Keratinocyte (primary cell): ENCODE data around the gene LRRC58. TPM values are rescaled to one million over a fixed set of nuclear protein-coding genes. Genes with fewer than 3 reads are reported as not detected.

ENCODE experiments used
- DNase-seq: peaks from one replicate; pipeline ENCODE4 v3.0.0-alpha.2; 2011; ENCODE audit warnings: low read depth, missing footprints, low spot score
- FAIRE-seq: peaks from 2 replicates; lab custom pipeline; 2011; peaks lifted over from hg19 to GRCh38; lab: Jason Lieb, UNC
- H2AFZ ChIP-seq: 2 replicates; pipeline ENCODE4 v1.6.0; 2012; ENCODE audit warnings: low read length, control low read depth, inconsistent platforms; ENCODE audit not compliant: control insufficient read depth
- H3K27ac ChIP-seq: 2 replicates; pipeline ENCODE4 v1.5.1; 2011; ENCODE audit warnings: low read length; ENCODE audit not compliant: control insufficient read depth, insufficient read depth
- H3K27me3 ChIP-seq: 3 replicates; pipeline ENCODE4 v1.6.0; 2011; ENCODE audit warnings: low read length; ENCODE audit not compliant: control insufficient read depth, insufficient read depth; ENCODE audit errors: extremely low read depth
- H3K36me3 ChIP-seq, 2 experiments: 2 replicates in 1 of 2; 3 replicates in 1 of 2; pipeline ENCODE4 v1.5.1; 2011; ENCODE audit warnings: low read length in 2 of 2, mild to moderate bottlenecking in 1 of 2; ENCODE audit not compliant: control insufficient read depth in 2 of 2, insufficient read depth in 2 of 2; ENCODE audit errors: extremely low read depth in 1 of 2
- H3K4me1 ChIP-seq: 3 replicates; pipeline ENCODE4 v1.5.1; 2011; ENCODE audit warnings: low read length; ENCODE audit not compliant: control insufficient read depth, insufficient read depth; ENCODE audit errors: extremely low read depth
- H3K4me2 ChIP-seq: 3 replicates; pipeline ENCODE4 v1.6.0; 2011; ENCODE audit warnings: low read depth, low read length; ENCODE audit not compliant: control insufficient read depth, insufficient read depth; ENCODE audit errors: extremely low read depth
- H3K4me3 ChIP-seq, 3 experiments: fragments of 200-600 bp in 1 of 3; sonication (generic) in 1 of 3; 2 replicates in 2 of 3; 3 replicates in 1 of 3; pipeline ENCODE4 v1.5.1; 2011 to 2016; ENCODE audit warnings: low read length in 3 of 3, mild to moderate bottlenecking in 3 of 3, control low read depth in 2 of 3, inconsistent platforms in 1 of 3, low read depth in 1 of 3, mixed read lengths in 1 of 3, mixed run types in 1 of 3, moderate library complexity in 1 of 3; ENCODE audit not compliant: control insufficient read depth in 2 of 3, insufficient read depth in 2 of 3; ENCODE audit errors: extremely low read depth in 1 of 3
- H3K79me2 ChIP-seq: 2 replicates; pipeline ENCODE4 v1.6.0; 2012; ENCODE audit warnings: low read length; ENCODE audit not compliant: control insufficient read depth, insufficient read depth
- H3K9ac ChIP-seq: 3 replicates; pipeline ENCODE4 v1.6.0; 2011; ENCODE audit warnings: low read length; ENCODE audit not compliant: control insufficient read depth, insufficient read depth; ENCODE audit errors: extremely low read depth
- H3K9me1 ChIP-seq: 3 replicates; pipeline ENCODE4 v1.6.0; 2011; ENCODE audit warnings: low read length; ENCODE audit not compliant: control insufficient read depth, insufficient read depth; ENCODE audit errors: extremely low read depth
- H3K9me3 ChIP-seq: 2 replicates; pipeline ENCODE4 v1.5.1; 2012; ENCODE audit warnings: low read depth, low read length; ENCODE audit not compliant: control insufficient read depth
- H4K20me1 ChIP-seq: 3 replicates; pipeline ENCODE4 v1.6.0; 2011; ENCODE audit warnings: low read length; ENCODE audit not compliant: control insufficient read depth, insufficient read depth; ENCODE audit errors: extremely low read depth
- CTCF ChIP-seq, 3 experiments: IDR thresholded peaks in 1 of 3; conservative IDR thresholded peaks in 1 of 3; optimal IDR thresholded peaks in 1 of 3; 2 replicates in 2 of 3; 3 replicates in 1 of 3; pipeline versions ENCODE3 to v1.5.1; 2011; ENCODE audit warnings: low read length in 3 of 3, mild to moderate bottlenecking in 3 of 3, moderate library complexity in 2 of 3, control low read depth in 1 of 3, inconsistent platforms in 1 of 3; ENCODE audit not compliant: insufficient read depth in 2 of 3; ENCODE audit errors: extremely low read depth in 1 of 3
- EZH2 ChIP-seq: IDR thresholded peaks from one replicate; pipeline ENCODE4 v1.6.1; 2012; ENCODE audit warnings: inconsistent platforms, mild to moderate bottlenecking, low read length, moderate library complexity
- dilution Hi-C: fragments of 300-500 bp; cut with MboI; formaldehyde crosslinking; loops from one replicate; pipeline ENCODE4 v1.7.0; 2020; ENCODE audit warnings: low sequenced_read_pairs; ENCODE audit not compliant: extremely low pct_ligation_motif_present
- polyA plus RNA-seq, 5 experiments: library from polyadenylated mRNA; depleted of rRNA in 3 of 5; stranded (reverse) in 3 of 5; stranded (forward) in 1 of 5; unstranded in 1 of 5; fragments of >200 nt; gene quantifications; 1 replicate in 1 of 5; 2 replicates in 3 of 5; 3 replicates in 1 of 5; pipeline versions ENCODE4 v1.2.1 to v1.2.3, GENCODE V29; 2011 to 2012; ENCODE audit warnings: missing spikeins in 2 of 5, low read depth in 1 of 5, low replicate concordance in 1 of 5

The LRRC58 gene
- polyA plus RNA-seq, 1 donor (not counting 4 experiments of a cell fraction or from before 2014, with no cell fraction given), result 17.4 TPM

- dilution Hi-C loops, result no loop called here
- no peak for TF ChIP-seq CTCF (optimal IDR thresholded peaks at IDR 0.05 in 1 of 3, IDR thresholded peaks at IDR 0.05 in 1 of 3, conservative IDR thresholded peaks at IDR 0.05 in 1 of 3; ENCODE audit: extremely low read depth in 1 of 3, insufficient read depth in 2 of 3, low read length in 3 of 3)
- no peak for TF ChIP-seq EZH2
- H2AFZ ChIP-seq, result no peak overlapping the region
- H3K4me3 ChIP-seq, result no peak overlapping the region
- no peaks in the 10 kb centered on the region for H3K36me3 ChIP-seq
- FAIRE-seq, result no peak
- no peak overlapping the region for H3K4me2 ChIP-seq
- no peaks in the 10 kb centered on the region for H3K27me3 ChIP-seq
- H4K20me1 ChIP-seq, result no peaks in the 10 kb centered on the region
- H3K4me1 ChIP-seq, result no peaks in the 10 kb centered on the region
- H3K79me2 ChIP-seq, result no peaks in the 10 kb centered on the region
- no peak overlapping the region for H3K27ac ChIP-seq
- no peaks in the 10 kb centered on the region for H3K9me1 ChIP-seq
- no peak overlapping the region for H3K9ac ChIP-seq
- no peak for DNase-seq
- no peaks in the 10 kb centered on the region for H3K9me3 ChIP-seq
Measured at GRCh38 chr3:120274739-120275167, 74.4 kb downstream of the LRRC58 start.

Other genes with a start within 250 kb of the LRRC58 start
- 0.08 to 0.24 TPM (median 0.17 TPM) in 3 replicates for gene GPR156, start 64.1 kb downstream of the LRRC58 start, polyA plus RNA-seq
- 59.0 to 93.9 TPM (median 67.1 TPM) in 3 replicates for gene FSTL1, start 101.6 kb upstream of the LRRC58 start, polyA plus RNA-seq
- gene NDUFB4, start 247.0 kb upstream of the LRRC58 start, polyA plus RNA-seq, result 130 to 215 TPM (median 143 TPM) in 3 replicates